ENCODE measurements around the gene TMEM54. TPM values are rescaled to one million over a fixed set of nuclear protein-coding genes. Genes with fewer than 3 reads are reported as not detected.
A peak's percentile ranks its signal among the peaks of the same experiment; 100 is the strongest.

The TMEM54 gene
- total and polyA plus RNA-seq, 2 of the 13 experiments (the other 11 are each of a cell fraction or from before 2014, with no cell fraction given): 2.5 to 2.9 TPM

- TF ChIP-seq AFF4 (CRISPR knock-in tag; IDR thresholded peaks at IDR 0.05): no peak
- TF ChIP-seq ZNF780A (CRISPR knock-in tag; IDR thresholded peaks at IDR 0.05): no peak
- no peak for TF ChIP-seq MED13 (CRISPR knock-in tag; IDR thresholded peaks at IDR 0.05)
- TF ChIP-seq EP300 (IDR thresholded peaks at IDR 0.05; ENCODE audit: low read depth in 2 of 2, low read length in 2 of 2): peak in 1 of 2 experiments; percentile 87; a peak in 2 of 4 replicates
- TF ChIP-seq EP300 (CRISPR knock-in tag; IDR thresholded peaks at IDR 0.05; ENCODE audit: borderline replicate concordance): peak; percentile 79
- TF ChIP-seq ZNF33B (CRISPR knock-in tag; IDR thresholded peaks at IDR 0.05): no peak
- no peak for TF ChIP-seq ZSCAN31 (CRISPR knock-in tag; IDR thresholded peaks at IDR 0.05; ENCODE audit: low read depth)
- TF ChIP-seq PHF20 (CRISPR knock-in tag; IDR thresholded peaks at IDR 0.05): no peak; the same call in 1 of the 2 replicates
- no peak for TF ChIP-seq HDAC6 (IDR thresholded peaks at IDR 0.05; ENCODE audit: low read depth, low read length)
- no peak for TF ChIP-seq ZNF850 (CRISPR knock-in tag; conservative IDR thresholded peaks at IDR 0.05)
- no peak for TF ChIP-seq MTF1 (CRISPR knock-in tag; IDR thresholded peaks at IDR 0.05)
- no peak for TF ChIP-seq NR3C1 (CRISPR knock-in tag; IDR thresholded peaks at IDR 0.05)
- TF ChIP-seq RELA (CRISPR knock-in tag; IDR thresholded peaks at IDR 0.05): no peak
- TF ChIP-seq KDM2A (CRISPR knock-in tag; IDR thresholded peaks at IDR 0.05; ENCODE audit: borderline replicate concordance, low read depth): no peak
- TF ChIP-seq CERS6 (CRISPR knock-in tag; IDR thresholded peaks at IDR 0.05): no peak
- TF ChIP-seq ZMYM4 (CRISPR knock-in tag; IDR thresholded peaks at IDR 0.05): peak; percentile 71
- TF ChIP-seq CEBPG (CRISPR knock-in tag; IDR thresholded peaks at IDR 0.05): no peak
- no peak for TF ChIP-seq SRSF4 (IDR thresholded peaks at IDR 0.05; ENCODE audit: low read depth, low read length, poor library complexity, severe bottlenecking)
- no peak for TF ChIP-seq SNAI1 (CRISPR knock-in tag; IDR thresholded peaks at IDR 0.05; ENCODE audit: borderline replicate concordance)
- no peak for TF ChIP-seq ZNF326 (CRISPR knock-in tag; IDR thresholded peaks at IDR 0.05; ENCODE audit: borderline replicate concordance)
- no peak for TF ChIP-seq RFX5 (IDR thresholded peaks at IDR 0.05; ENCODE audit: low read depth, low read length)
- no peak for TF ChIP-seq ZNF674 (CRISPR knock-in tag; IDR thresholded peaks at IDR 0.05; ENCODE audit: low read depth)
- TF ChIP-seq ZNF317 (CRISPR knock-in tag; IDR thresholded peaks at IDR 0.05): no peak; the same call in 1 of the 2 replicates
- TF ChIP-seq PCBP1 (IDR thresholded peaks at IDR 0.05; ENCODE audit: borderline replicate concordance, low read depth, low read length): no peak
- no peak for TF ChIP-seq SSRP1 (CRISPR knock-in tag; IDR thresholded peaks at IDR 0.05)
- no peak for TF ChIP-seq ZNF350 (CRISPR knock-in tag; IDR thresholded peaks at IDR 0.05; ENCODE audit: borderline replicate concordance, low read depth)
- no peak for TF ChIP-seq GTF3A (CRISPR knock-in tag; conservative IDR thresholded peaks at IDR 0.05)
Observed at GRCh38 chr1:32933742-32934322, 32.6 kb upstream of the TMEM54 start (continued).
